Upper lobe of right lung (tissue), 1 donor: ENCODE measurements around the gene MKRN3. TPM values are rescaled to one million over a fixed set of nuclear protein-coding genes. Genes with fewer than 3 reads are reported as not detected.

Experiments used
- ATAC-seq: fragments of 200-7000 bp; cut with Tn5 transposase; one replicate; pipeline ENCODE4 v1.9.1; 2020; ENCODE audit warnings: mild to moderate bottlenecking, moderate library complexity
- DNase-seq: peaks from one replicate; pipeline ENCODE4 v3.0.0-alpha.2; 2020
- H3K27ac ChIP-seq: fragments of 200-600 bp; one replicate; pipeline ENCODE4 v1.8.0; 2022
- H3K27me3 ChIP-seq: fragments of 200-600 bp; one replicate; pipeline ENCODE4 v1.8.0; 2022; ENCODE audit warnings: mild to moderate bottlenecking
- H3K36me3 ChIP-seq: fragments of 200-600 bp; one replicate; pipeline ENCODE4 v1.8.0; 2022
- H3K4me1 ChIP-seq: fragments of 200-600 bp; one replicate; pipeline ENCODE4 v1.8.0; 2022
- H3K4me3 ChIP-seq: fragments of 200-600 bp; one replicate; pipeline ENCODE4 v1.8.0; 2022; ENCODE audit warnings: mild to moderate bottlenecking
- H3K9me3 ChIP-seq: fragments of 200-600 bp; one replicate; pipeline ENCODE4 v1.8.0; 2022
- CTCF ChIP-seq: fragments of 200-600 bp; IDR thresholded peaks from one replicate; pipeline ENCODE4 v1.8.0; 2022; ENCODE audit warnings: antibody characterized with exemption
- intact Hi-C: fragments of 100-400 bp; cut with DNase I; formaldehyde crosslinking; loops from one replicate; pipeline ENCODE4 v1.11.0; 2022
- total RNA-seq: library from RNA; stranded (reverse); fragmentation: NEBNext Ultra II Directional; extraction: Animal tissue kit (Norgen Biotek cat#: 25700); gene quantifications from one replicate; pipeline ENCODE4 v1.2.1, GENCODE V29; 2021
- donor health status: DM: no; HTN: yes; CAD: no; lungs with severe emphysema.

Gene MKRN3
- total RNA-seq, 1 donor from 2014 or later = 2.5 TPM

DNA sequence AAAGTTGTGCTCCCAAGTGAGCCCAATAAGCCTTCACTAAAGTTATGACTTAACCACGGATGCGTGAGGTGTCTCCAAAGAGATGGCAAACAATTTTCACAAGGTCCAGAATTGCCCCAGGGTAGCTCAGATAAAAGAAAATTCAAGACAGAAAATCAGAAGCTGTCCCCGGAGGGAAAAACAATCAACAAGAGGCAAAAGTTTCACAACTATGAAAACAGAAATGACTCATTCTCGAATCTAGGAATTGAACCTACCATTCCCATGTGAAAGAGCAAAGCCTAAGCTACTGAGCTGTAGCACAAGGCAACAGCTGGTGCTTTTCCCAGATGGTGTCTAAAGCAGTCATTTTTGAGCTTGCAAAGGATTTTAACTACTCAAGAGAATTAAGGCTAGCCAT is 33.5 kb upstream of the MKRN3 start:
- TF ChIP-seq CTCF = no peak
- ATAC-seq (no peak), DNase-seq (no peak)
- Histone ChIP-seq H3K27me3 (no peaks in the 10 kb centered on the region), H3K36me3 (no peaks in the 10 kb centered on the region), H3K4me1 (no peaks in the 10 kb centered on the region), H3K9me3 (no peaks in the 10 kb centered on the region), H3K27ac (no peak overlapping the region), H3K4me3 (no peak overlapping the region)
- intact Hi-C loops = no loop called here

- Histone ChIP-seq H3K4me1 (no peaks in the 10 kb centered on the region), H3K27me3 (no peaks in the 10 kb centered on the region), H3K36me3 (no peaks in the 10 kb centered on the region), H3K9me3 (no peaks in the 10 kb centered on the region), H3K27ac (no peak overlapping the region), H3K4me3 (no peak overlapping the region)
- ATAC-seq (no peak), DNase-seq (no peak)
- intact Hi-C loops = no loop called here
- TF ChIP-seq CTCF = no peak
Observed at GRCh38 chr15:23536659-23537058, 28.8 kb upstream of the MKRN3 start.

GRCh38 chr15:23538648-23539047 is 26.8 kb upstream of the MKRN3 start:
- intact Hi-C loops = no loop called here
- ATAC-seq (no peak), DNase-seq (no peak)
- H3K4me3 ChIP-seq = no peak overlapping the region
- no peak overlapping the region for H3K27ac ChIP-seq
- no peaks in the 10 kb centered on the region for H3K27me3 ChIP-seq
- no peaks in the 10 kb centered on the region for H3K4me1 ChIP-seq
- H3K9me3 ChIP-seq = no peaks in the 10 kb centered on the region
- TF ChIP-seq CTCF = no peak
- H3K36me3 ChIP-seq = no peaks in the 10 kb centered on the region

DNA sequence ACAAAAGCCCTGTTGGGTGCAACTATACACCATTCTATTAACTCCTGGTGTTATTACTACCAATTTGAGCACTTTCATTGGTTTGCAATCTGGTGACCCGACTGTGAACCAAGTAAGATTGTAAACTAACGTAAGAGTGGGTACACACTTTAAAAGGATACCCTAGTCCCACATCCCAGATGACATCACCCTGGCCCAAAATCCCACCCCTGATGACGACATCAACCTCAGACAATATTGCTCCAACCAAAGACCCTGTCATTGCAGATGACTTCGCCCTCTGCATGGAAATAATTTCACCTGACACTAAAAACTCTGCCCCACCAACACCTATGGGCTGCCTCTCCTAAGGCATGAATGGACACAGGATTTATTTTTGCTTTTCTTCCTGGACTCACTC is 25.6 kb upstream of the MKRN3 start:
- DNase-seq (no peak), ATAC-seq (no peak)
- Histone ChIP-seq H3K4me3 (no peak overlapping the region), H3K27me3 (no peaks in the 10 kb centered on the region), H3K9me3 (no peaks in the 10 kb centered on the region), H3K4me1 (no peaks in the 10 kb centered on the region), H3K36me3 (no peaks in the 10 kb centered on the region), H3K27ac (no peak overlapping the region)
- no peak for TF ChIP-seq CTCF
- intact Hi-C loops = no loop called here

- intact Hi-C loops = no loop called here
- Histone ChIP-seq H3K4me3 (no peak overlapping the region), H3K27ac (no peak overlapping the region), H3K36me3 (no peaks in the 10 kb centered on the region), H3K27me3 (no peaks in the 10 kb centered on the region), H3K9me3 (no peaks in the 10 kb centered on the region), H3K4me1 (no peaks in the 10 kb centered on the region)
- no peak for TF ChIP-seq CTCF
- ATAC-seq (no peak), DNase-seq (no peak)
Observed at GRCh38 chr15:23546158-23546557, 19.3 kb upstream of the MKRN3 start.

DNA sequence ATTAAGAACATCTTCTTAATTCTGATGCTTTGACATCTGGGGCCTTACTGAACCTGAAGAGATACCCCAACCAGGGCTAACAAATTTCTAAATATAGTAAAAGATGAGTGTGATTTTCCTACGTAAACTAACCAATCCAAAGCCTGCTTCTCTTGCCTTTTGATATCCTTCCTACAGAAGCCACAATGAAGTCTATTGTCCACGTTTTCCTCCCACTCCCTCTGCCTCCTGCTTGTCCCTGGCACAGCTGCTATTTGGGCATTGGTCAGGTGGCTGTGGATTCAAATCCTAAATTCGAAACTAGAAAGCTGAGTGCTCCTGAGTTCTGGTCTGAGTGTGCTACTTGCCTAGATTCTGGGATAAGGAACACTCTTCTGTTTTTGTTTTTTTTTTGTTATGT is 17.4 kb upstream of the MKRN3 start:
- no peaks in the 10 kb centered on the region for H3K36me3 ChIP-seq
- intact Hi-C loops = no loop called here
- H3K27me3 ChIP-seq = no peaks in the 10 kb centered on the region
- H3K4me1 ChIP-seq = no peaks in the 10 kb centered on the region
- H3K4me3 ChIP-seq = no peak overlapping the region
- TF ChIP-seq CTCF = no peak
- H3K9me3 ChIP-seq = no peaks in the 10 kb centered on the region
- H3K27ac ChIP-seq = no peak overlapping the region
- ATAC-seq = no peak
- no peak for DNase-seq
